AG04449 (cell line): ENCODE data around the gene FOXP1.

ENCODE experiments used
- CTCF ChIA-PET: fragments of 350-600 bp; formaldehyde crosslinking; extraction: SDS; loops from one replicate; lab custom pipeline; 2021; ENCODE audit warnings: antibody characterized with exemption; lab: Yijun Ruan, JAX
- POLR2A ChIA-PET: fragments of 400-600, 350-600 bp; formaldehyde crosslinking; extraction: SDS; loops from one replicate; lab custom pipeline; 2020; ENCODE audit warnings: antibody characterized with exemption, inconsistent platforms; lab: Yijun Ruan, JAX
- DNase-seq: peaks from one replicate; pipeline ENCODE4 v3.0.0-alpha.2; 2010; ENCODE audit warnings: low read depth, low spot score
- H3K4me3 ChIP-seq: 2 replicates; pipeline ENCODE4 v1.5.1; 2011; ENCODE audit warnings: low read depth, mild to moderate bottlenecking, control low read depth, low read length
- CTCF ChIP-seq: IDR thresholded peaks from one replicate; pipeline ENCODE4 v1.5.1; 2011; ENCODE audit warnings: mild to moderate bottlenecking, moderate library complexity, low read length, control low read depth, inconsistent platforms; ENCODE audit not compliant: insufficient read depth; ENCODE audit errors: missing control alignments

FOXP1 gene

GRCh38 chr3:71548705-71549384, 34.7 kb downstream of the FOXP1 start:
- no peak for TF ChIP-seq CTCF
- CTCF ChIA-PET = no interaction called here
- POLR2A ChIA-PET = no interaction called here
- H3K4me3 ChIP-seq = no peak overlapping the region
- DNase-seq = no peak

GRCh38 chr3:71547249-71548198, 36.0 kb downstream of the FOXP1 start:
- ChIA-PET POLR2A (no interaction called here), CTCF (no interaction called here)
- TF ChIP-seq CTCF = no peak
- no peak for DNase-seq
- no peak overlapping the region for H3K4me3 ChIP-seq

GRCh38 chr3:71546821-71547220, 36.7 kb downstream of the FOXP1 start:
- POLR2A ChIA-PET = no interaction called here
- H3K4me3 ChIP-seq = no peak overlapping the region
- CTCF ChIA-PET = interaction anchor here (1.6 kb wide), 1 partner anchor 10 kb away, joined by 4 read pairs; no protein-coding TSS in a partner anchor
- no peak for DNase-seq
- no peak for TF ChIP-seq CTCF

DNA sequence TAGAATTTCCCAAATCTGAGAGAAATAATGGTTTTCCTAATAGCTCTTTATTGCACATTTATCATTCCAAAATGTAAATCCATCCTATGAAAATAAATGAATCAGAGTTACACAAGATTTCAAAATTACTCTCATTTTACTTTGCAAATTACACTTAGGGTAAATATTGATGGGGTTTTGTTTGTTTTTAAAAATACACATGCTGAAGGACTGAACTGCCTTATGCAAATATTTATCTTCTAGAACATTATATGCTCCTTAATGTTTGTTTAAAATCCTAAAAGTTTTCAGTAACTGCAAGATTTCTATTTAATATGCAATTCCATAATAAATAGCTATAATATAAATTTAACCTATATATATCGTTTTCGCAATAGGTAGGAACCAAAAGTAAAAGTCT, 38.2 kb downstream of the FOXP1 start:
- CTCF ChIA-PET = interaction anchor here (1.1 to 1.6 kb wide), 2 partner anchors 8 to 16 kb away, joined by 4 read pairs; no protein-coding TSS in a partner anchor
- H3K4me3 ChIP-seq = no peak overlapping the region
- POLR2A ChIA-PET = no interaction called here
- TF ChIP-seq CTCF = no peak
- no peak for DNase-seq

DNA sequence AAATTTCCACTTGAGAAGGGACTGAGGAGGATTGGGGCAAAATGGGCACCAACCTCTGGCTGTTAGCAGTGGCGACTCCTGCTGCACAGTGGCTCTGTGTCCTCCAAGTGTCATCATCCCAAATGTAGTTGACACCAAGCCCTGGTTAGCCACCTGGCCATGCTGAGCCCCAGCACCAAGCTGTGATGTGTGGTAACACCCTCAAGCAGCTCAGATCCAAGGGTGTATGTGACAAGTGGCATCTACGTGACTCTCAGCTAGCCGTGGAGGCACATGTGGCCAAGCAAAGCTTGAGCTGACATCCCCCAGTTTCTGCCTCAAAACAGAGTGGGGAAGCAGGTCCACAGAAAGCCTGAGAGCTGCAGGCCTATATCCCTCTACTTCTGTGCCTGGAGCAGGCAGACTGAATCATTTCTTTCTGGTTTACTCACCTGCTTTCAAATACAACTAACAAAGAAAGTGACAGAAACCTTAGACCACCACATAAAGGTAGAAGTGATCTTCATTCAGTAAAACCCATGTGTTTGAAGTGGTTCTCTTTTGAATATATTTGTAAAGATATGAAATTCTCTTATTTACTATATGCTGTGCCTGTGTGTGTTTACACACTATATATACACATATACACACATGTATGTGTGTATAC, 40.0 kb downstream of the FOXP1 start:
- ChIA-PET CTCF (interaction anchor here (1.3 to 1.4 kb wide), 2 partner anchors 21 to 37 kb away, joined by 3 to 4 read pairs; no protein-coding TSS in a partner anchor), POLR2A (interaction anchor here (0.6 to 1.8 kb wide), 4 partner anchors 16 to 32 kb away, joined by 3 to 6 read pairs (median 4); no protein-coding TSS in a partner anchor)
- no peak for DNase-seq
- no peak overlapping the region for H3K4me3 ChIP-seq
- no peak for TF ChIP-seq CTCF
